ENCODE results near the gene CHST7.

GRCh38 chrX:46569621-46570020 is 3.9 kb upstream of the CHST7 start:
- no peak for TF ChIP-seq CTCF (IDR thresholded peaks at IDR 0.05)
- no peak for TF ChIP-seq POLR2A (IDR thresholded peaks at IDR 0.05)
